RWPE2 (cell line): ENCODE measurements around the gene LRRC46.

Source experiments
- ATAC-seq: fragments of 200-7000 bp; cut with Tn5 transposase; 3 replicates; pipeline ENCODE4 v1.9.1; 2021; ENCODE audit warnings: low read depth
- DNase-seq: peaks from one replicate; pipeline ENCODE4 v3.0.0-alpha.2; 2020; ENCODE audit warnings: low spot score
- H3K27ac ChIP-seq: fragments of 450-650 bp; 2 replicates; pipeline ENCODE4 v1.5.1; 2017; ENCODE audit warnings: mild to moderate bottlenecking; ENCODE audit not compliant: poor library complexity, severe bottlenecking
- H3K27me3 ChIP-seq: fragments of 250-450 bp; sonication (Bioruptor Pico); 2 replicates; pipeline ENCODE4 v1.5.1; 2021; ENCODE audit warnings: mild to moderate bottlenecking, moderate library complexity; ENCODE audit not compliant: insufficient read depth, poor library complexity, severe bottlenecking
- H3K36me3 ChIP-seq: fragments of 250-450 bp; sonication (Bioruptor Pico); 2 replicates; pipeline ENCODE4 v1.5.1; 2020; ENCODE audit warnings: low read depth, mild to moderate bottlenecking, moderate library complexity
- H3K4me1 ChIP-seq: fragments of 250-450 bp; sonication (Bioruptor Pico); 2 replicates; pipeline ENCODE4 v1.5.1; 2021; ENCODE audit warnings: mild to moderate bottlenecking, moderate library complexity; ENCODE audit not compliant: insufficient read depth, poor library complexity, severe bottlenecking
- H3K4me3 ChIP-seq: fragments of 250-450 bp; sonication (Bioruptor Pico); 2 replicates; pipeline ENCODE4 v1.5.1; 2021; ENCODE audit warnings: mild to moderate bottlenecking, moderate library complexity; ENCODE audit not compliant: severe bottlenecking
- H3K9me3 ChIP-seq: fragments of 250-450 bp; sonication (Bioruptor Pico); 2 replicates; pipeline ENCODE4 v1.5.1; 2021; ENCODE audit warnings: mild to moderate bottlenecking, moderate library complexity; ENCODE audit not compliant: severe bottlenecking
- CTCF ChIP-seq: fragments of 450-650 bp; IDR thresholded peaks from one replicate; pipeline ENCODE4 v1.5.1; 2017; ENCODE audit warnings: mild to moderate bottlenecking, moderate library complexity; ENCODE audit not compliant: poor library complexity, severe bottlenecking

LRRC46 gene

GRCh38 chr17:47831003-47831933 lies at the start of gene LRRC46, which contains the start of gene MRPL10:
TSS of gene LRRC46 (plus strand) at chr17:47831670. CDS start at chr17:47831990, 320 bp downstream.
TSS of gene MRPL10 (minus strand) at chr17:47831541. CDS start at chr17:47831511, 30 bp downstream.
- DNase-seq (peak; percentile 92), ATAC-seq (peak; percentile 90)
- peak within 1 kb of the TSS; percentile 35 for H3K27ac ChIP-seq
- no peaks in the 10 kb centered on the region for H3K27me3 ChIP-seq
- no peaks in the 10 kb centered on the region for H3K9me3 ChIP-seq
- H3K4me1 ChIP-seq = peaks cover 8% of the 10 kb centered on the region
- TF ChIP-seq CTCF = peak; percentile 62
- peak within 1 kb of the TSS; percentile 81 for H3K4me3 ChIP-seq
- H3K36me3 ChIP-seq = peaks cover 33% of the 10 kb centered on the region

GRCh38 chr17:47785538-47786123 lies 45.8 kb upstream of the LRRC46 start:
- ATAC-seq = no peak
- no peak for TF ChIP-seq CTCF
- no peaks in the 10 kb centered on the region for H3K4me1 ChIP-seq
- no peak overlapping the region for H3K27ac ChIP-seq
- DNase-seq = no peak
- no peak overlapping the region for H3K4me3 ChIP-seq
- H3K27me3 ChIP-seq = peaks cover 43% of the 10 kb centered on the region
- H3K9me3 ChIP-seq = no peaks in the 10 kb centered on the region
- no peaks in the 10 kb centered on the region for H3K36me3 ChIP-seq

GRCh38 chr17:47789611-47790561 lies 41.6 kb upstream of the LRRC46 start:
- Histone ChIP-seq H3K4me3 (peak overlapping the region; percentile 18), H3K9me3 (no peaks in the 10 kb centered on the region), H3K4me1 (no peaks in the 10 kb centered on the region), H3K27me3 (peaks cover 83% of the 10 kb centered on the region), H3K27ac (no peak overlapping the region), H3K36me3 (no peaks in the 10 kb centered on the region)
- ATAC-seq (peak; percentile 94), DNase-seq (no peak)
- peak; percentile 65 for TF ChIP-seq CTCF

GRCh38 chr17:47791025-47791424 lies 40.4 kb upstream of the LRRC46 start:
- Histone ChIP-seq H3K27ac (no peak overlapping the region), H3K9me3 (no peaks in the 10 kb centered on the region), H3K4me1 (no peaks in the 10 kb centered on the region), H3K36me3 (no peaks in the 10 kb centered on the region), H3K27me3 (peaks cover 94% of the 10 kb centered on the region), H3K4me3 (no peak overlapping the region)
- ATAC-seq = no peak
- no peak for TF ChIP-seq CTCF
- no peak for DNase-seq
